ENCODE results near the gene KIDINS220.
"Not testable (repeated sequence)": the region's sequence is repeated elsewhere in the genome, so short reads cannot be mapped to it uniquely, and the experiment has no call there.

KIDINS220 gene

GRCh38 chr2:8740136-8740535 is 97.3 kb downstream of the KIDINS220 start:
- DNase-seq = no peak

- DNase-seq = no peak
These were observed 99.7 kb downstream of the KIDINS220 start for GRCh38 chr2:8737571-8738175.

- no peak for DNase-seq
These were observed 104.8 kb downstream of the KIDINS220 start for GRCh38 chr2:8732601-8733000.

GRCh38 chr2:8729939-8730338 is 107.5 kb downstream of the KIDINS220 start:
- DNase-seq = no peak

- DNase-seq = not testable (repeated sequence)
These were observed 108.3 kb downstream of the KIDINS220 start for GRCh38 chr2:8729101-8729500.

GRCh38 chr2:8728305-8729015 is 109.0 kb downstream of the KIDINS220 start:
- DNase-seq = no peak

- DNase-seq = no peak
These were observed 111.6 kb downstream of the KIDINS220 start for GRCh38 chr2:8725838-8726237.

GRCh38 chr2:8722986-8723385 is 114.4 kb downstream of the KIDINS220 start:
- no peak for DNase-seq

- DNase-seq = no peak
These were observed 116.0 kb downstream of the KIDINS220 start for GRCh38 chr2:8721410-8721809.

GRCh38 chr2:8720741-8721140 is 116.7 kb downstream of the KIDINS220 start:
- DNase-seq = no peak

- no peak for DNase-seq
These were observed 117.9 kb downstream of the KIDINS220 start for GRCh38 chr2:8719528-8719927.

- no peak for DNase-seq
These were observed 122.4 kb downstream of the KIDINS220 start for GRCh38 chr2:8714971-8715370.

GRCh38 chr2:8714283-8714682 is 123.1 kb downstream of the KIDINS220 start:
- no peak for DNase-seq

- no peak for DNase-seq
These were observed 126.5 kb downstream of the KIDINS220 start for GRCh38 chr2:8710951-8711350.

GRCh38 chr2:8709611-8710010 is 127.8 kb downstream of the KIDINS220 start:
- DNase-seq = no peak

- DNase-seq = no peak
These were observed 132.5 kb downstream of the KIDINS220 start for GRCh38 chr2:8704906-8705305.

- no peak for DNase-seq
These were observed 135.6 kb downstream of the KIDINS220 start for GRCh38 chr2:8701681-8702379.

- DNase-seq = no peak
These were observed 137.6 kb downstream of the KIDINS220 start for GRCh38 chr2:8699839-8700238.

GRCh38 chr2:8697190-8697589 is 140.2 kb downstream of the KIDINS220 start:
- no peak for DNase-seq

GRCh38 chr2:8694737-8695136 is 142.7 kb downstream of the KIDINS220 start:
- DNase-seq = no peak

GRCh38 chr2:8693157-8693821 is 144.1 kb downstream of the KIDINS220 start:
- peak; percentile 62 for DNase-seq

GRCh38 chr2:8692783-8693156 is 144.6 kb downstream of the KIDINS220 start:
- DNase-seq = no peak

GRCh38 chr2:8691859-8692437 is 145.5 kb downstream of the KIDINS220 start:
- no peak for DNase-seq
